DLD1 (cell line): Measurements from ENCODE around the gene CD93.

ENCODE experiments used
- in situ Hi-C: cut with HindIII; loops from 2 replicates; pipeline ENCODE4 v1.10.0; 2017; ENCODE audit warnings: low sequenced_read_pairs

The CD93 gene

DNA sequence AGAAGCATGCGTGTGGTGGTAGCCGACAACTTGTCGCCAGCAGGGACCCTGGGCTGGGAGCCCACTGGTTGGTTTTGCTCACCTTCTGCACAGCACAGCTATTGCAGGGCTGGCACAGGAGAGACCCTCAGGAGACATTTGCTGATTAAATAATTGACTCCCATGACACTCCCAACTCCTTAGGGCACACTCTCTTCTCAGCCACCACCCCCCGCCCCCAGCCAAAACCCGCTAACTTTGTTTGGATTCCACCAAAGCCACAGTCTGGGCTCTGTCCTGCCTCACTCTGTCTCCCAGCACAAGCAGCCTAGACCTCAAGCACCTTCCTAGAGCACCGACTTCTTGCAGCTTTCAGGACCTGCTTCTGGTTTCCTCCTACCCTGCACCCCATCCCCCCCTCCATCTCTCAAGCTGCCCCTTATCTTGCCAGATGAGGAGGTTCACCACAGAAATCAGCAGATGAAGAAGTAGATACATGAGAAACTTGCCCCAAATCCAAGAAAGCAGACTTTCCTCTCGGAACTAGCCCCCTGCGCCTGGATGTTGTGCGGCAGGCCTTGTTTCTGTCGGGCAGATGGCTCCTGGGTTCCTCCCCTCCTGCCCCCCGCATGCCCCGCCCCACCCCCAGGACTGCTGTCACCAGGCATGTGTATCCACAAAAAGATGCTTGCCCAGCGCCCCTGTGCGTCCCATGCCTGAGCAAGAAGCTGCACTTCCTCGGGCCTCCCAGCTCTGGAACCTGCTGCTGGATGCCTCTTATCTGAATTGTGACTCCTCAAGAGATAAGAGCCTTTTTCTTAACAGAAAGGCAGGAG lies 35.0 kb upstream of the CD93 start:
- in situ Hi-C loops: no loop called here

DNA sequence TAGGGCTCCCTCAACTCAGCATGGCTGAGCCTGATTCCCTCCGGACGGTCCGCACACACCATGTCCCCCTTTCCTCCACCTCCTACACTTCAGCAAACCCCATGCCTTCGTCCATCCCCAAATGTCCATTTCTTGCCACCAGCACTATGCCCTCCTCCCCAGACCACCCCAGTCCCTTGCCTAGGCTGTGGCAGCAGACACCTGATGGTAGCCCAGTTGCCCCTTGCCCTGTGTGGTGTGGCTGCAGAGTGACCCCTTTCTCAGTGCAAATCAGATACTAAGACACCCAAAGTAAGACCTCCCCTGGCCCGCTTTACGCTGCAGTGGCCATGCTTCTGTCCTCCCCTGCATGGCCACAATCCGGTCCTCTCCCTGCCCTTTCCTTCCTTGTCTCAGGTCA lies 34.1 kb upstream of the CD93 start:
- in situ Hi-C loops: no loop called here

GRCh38 chr20:23119456-23120216 lies 33.5 kb upstream of the CD93 start:
- in situ Hi-C loops: no loop called here

DNA sequence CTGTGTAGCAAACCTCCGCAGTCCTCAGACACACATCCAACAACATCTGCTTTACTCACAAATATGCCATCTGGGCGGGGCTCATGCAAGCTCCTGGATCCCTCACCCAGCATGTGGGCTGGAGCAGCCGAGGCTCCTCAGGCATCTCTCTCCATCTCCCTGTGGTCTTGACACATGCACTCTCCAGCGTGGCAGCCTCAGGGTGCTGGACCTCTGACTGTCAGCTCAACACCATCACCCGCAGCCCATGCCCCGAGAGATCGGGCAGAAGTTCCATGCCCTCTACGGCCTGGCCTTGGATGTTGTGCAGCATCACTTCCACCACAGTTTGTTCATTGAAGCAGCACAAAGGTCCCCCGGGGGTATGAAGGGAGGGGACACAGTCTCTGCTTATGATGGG lies 32.6 kb upstream of the CD93 start:
- in situ Hi-C loops: no loop called here

DNA sequence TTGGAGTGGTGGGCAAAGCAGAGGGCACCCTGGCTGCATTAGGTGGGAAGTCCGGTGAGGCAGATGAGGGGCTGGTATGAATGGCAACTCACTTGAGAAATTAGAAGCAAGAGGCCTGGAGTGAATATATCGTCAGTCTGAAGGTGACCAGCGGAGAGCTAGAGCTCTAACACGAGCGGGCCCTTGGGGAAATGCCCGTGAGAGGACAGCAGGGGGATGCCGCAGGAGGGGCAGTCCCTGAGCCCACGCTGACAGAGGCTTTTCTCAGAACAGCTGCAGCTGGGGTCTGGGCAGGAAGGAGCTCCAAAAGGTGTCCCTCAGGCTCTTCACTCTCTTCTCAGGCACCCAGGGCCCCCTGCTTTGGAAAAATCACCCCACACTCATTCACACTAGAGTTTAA lies 32.0 kb upstream of the CD93 start:
- in situ Hi-C loops: no loop called here

- in situ Hi-C loops: no loop called here
Measured at GRCh38 chr20:23117738-23118137, 31.6 kb upstream of the CD93 start.

DNA sequence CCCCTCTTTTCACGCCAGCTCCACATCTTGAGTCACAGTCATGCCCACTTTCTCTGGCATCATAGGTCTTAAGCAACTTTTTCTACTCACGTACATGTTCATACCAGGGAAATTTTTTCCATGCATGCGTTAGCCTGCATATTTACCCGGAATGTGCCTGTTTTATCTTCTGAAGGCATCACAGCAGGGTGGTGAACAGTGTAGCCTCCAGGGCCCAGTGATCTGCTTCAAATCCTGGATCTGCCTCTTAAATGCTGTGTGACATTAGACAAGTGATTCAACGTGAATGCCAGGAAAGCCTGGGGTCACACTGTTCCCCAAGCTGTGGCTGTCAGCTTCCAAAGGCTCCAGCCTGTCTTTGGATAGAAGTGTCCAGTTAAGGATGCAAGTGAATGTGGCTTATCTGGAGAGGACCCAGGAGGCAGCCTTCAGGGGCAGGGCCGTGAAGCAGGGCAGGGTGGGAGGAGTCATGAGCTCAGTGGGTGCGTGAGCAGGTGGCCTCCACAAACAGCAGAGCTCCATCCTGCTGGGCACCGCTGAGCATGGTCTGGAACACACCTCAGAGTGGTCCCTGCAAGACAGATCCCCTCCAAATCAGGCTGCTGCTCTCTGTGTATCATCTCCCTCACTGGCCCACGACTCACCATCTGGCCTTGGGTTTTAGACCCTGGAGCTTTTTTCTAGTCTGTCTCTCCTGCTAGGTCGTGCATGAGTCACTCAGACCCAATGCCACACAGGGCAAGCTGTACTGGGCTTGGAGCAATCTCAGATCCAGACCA lies 30.4 kb upstream of the CD93 start:
- in situ Hi-C loops: no loop called here

GRCh38 chr20:23115822-23116221 lies 29.7 kb upstream of the CD93 start:
- in situ Hi-C loops: no loop called here

DNA sequence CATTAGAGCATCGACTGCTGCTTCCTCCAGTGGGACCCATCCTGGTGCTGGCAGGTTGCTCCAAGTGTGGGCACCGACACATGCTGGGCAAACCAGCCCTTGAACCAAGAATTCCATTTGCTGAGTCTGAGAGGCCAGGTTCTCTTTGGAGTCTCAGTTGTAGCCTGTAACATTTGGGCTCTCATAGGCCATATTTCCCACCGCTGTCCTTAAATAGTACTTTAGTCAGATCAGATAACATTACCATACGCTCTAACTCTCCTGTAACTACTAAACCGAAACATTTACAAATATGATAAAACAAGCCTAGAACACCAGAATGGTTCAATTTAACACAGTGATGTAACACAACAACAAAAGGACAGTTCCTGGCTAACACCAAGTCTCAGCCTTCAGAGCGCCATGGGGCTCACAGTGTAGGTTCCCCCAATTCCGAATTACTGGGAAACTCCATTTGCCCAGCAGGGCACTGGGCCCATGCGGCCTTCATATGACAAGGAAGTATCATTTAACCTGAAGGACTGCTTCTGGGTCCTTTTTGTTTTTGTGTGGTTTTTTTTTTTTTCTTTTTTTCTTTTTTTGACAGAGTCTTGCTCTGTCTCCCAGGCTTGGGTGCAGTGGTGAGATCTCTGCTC lies 28.4 kb upstream of the CD93 start:
- in situ Hi-C loops: no loop called here

GRCh38 chr20:23114018-23114417 lies 27.9 kb upstream of the CD93 start:
- in situ Hi-C loops: no loop called here

DNA sequence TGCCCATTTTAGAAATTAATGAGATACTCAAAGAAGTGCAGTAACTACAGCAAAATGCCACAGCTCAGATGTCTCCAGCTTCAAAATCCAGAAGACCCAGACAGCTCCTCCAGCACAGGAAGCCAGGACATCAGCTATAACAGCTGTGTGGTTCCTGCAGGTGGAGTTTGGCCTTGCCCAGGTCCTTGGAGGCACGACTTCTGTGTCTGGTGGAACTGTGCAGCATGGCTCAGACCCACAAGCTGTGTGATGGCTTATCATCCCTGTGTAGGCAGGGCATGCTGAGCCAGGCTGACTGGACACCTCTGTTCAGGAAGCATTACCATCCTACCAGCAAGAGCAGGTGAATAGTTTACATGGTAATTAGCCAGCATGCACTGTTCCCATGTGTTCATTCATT lies 26.5 kb upstream of the CD93 start:
- in situ Hi-C loops: no loop called here

DNA sequence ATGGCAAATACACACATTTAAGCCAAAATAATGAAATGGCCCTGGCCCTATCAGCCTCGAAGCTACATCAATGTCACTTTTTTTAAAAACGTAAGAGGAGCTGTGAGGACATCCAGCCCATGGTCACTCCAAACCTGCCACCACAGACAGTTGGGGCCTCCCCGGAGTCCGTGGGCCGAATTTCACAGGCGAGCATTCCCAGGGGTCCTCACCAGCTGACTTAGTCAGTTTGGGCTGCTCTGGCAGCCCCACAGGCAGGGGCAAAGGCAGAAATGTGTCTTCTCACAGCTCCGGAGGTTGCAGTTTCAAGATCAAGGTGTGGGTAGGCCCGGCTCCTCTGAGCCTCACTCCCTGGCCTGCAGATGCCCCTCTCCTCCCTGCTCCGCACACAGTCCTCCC lies 25.8 kb upstream of the CD93 start:
- in situ Hi-C loops: no loop called here

DNA sequence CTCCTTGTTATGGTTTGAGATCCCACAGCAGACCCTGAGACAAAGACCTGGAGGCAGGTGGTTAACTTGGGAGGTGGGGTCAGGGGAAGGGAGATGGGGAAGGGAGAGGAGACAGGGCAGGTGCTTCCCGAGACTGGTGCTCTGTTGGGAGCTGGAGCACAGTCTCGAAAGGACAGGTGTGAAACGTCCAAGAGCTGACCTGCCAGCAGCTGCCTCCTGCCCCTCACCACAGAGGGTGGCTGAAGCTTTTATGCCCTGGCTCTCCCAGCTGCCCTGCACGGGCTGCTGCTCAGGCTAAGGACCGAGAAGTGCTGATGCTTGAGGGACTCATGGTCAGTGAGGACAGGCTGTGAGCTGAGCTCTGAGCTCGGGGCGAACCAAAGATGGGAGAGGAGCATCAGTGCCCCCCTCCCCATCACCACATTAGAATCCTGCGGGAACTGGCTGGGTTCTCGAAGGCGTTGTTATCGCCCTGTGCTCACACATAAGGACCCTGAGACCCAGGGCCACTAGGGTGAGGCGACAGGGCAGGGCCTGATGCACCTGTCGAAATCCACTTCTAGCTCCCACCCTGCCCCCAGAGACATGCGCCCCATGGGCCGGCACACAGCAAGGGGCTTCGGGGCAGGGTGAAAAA lies 25.3 kb upstream of the CD93 start:
- in situ Hi-C loops: no loop called here

- in situ Hi-C loops: no loop called here
Measured at GRCh38 chr20:23108871-23109270, 22.7 kb upstream of the CD93 start.

- in situ Hi-C loops: no loop called here
Measured at GRCh38 chr20:23107466-23107865, 21.3 kb upstream of the CD93 start.

DNA sequence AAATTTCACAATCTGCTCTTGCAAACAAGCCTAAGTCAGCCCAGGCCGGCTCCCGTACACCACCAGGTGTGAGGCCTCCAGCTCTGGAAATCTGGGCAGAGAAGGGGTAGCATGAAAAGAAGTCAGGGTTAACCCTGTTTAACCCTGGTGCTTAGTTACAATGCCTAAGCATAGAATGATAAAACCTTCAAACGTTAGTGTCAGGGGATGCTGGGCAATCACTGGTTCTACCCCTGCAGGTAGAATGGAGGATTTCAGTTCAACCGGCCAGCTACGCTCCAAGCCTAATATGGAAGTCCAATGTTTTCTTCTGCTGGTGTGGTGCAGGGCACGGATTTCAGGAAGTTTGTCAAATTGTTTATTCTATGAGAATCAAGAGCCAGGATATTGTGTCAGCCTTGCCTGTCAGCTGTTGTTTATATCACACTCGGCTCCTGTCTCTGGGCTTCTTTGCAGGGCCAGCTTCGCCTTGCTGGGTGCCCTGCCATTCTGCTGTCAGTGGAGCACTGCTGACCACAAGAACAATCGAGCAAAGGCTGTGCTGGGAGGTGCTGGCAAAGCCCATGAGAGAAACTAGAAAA lies 20.2 kb upstream of the CD93 start:
- in situ Hi-C loops: no loop called here

GRCh38 chr20:23105193-23105592 lies 19.1 kb upstream of the CD93 start:
- in situ Hi-C loops: no loop called here

DNA sequence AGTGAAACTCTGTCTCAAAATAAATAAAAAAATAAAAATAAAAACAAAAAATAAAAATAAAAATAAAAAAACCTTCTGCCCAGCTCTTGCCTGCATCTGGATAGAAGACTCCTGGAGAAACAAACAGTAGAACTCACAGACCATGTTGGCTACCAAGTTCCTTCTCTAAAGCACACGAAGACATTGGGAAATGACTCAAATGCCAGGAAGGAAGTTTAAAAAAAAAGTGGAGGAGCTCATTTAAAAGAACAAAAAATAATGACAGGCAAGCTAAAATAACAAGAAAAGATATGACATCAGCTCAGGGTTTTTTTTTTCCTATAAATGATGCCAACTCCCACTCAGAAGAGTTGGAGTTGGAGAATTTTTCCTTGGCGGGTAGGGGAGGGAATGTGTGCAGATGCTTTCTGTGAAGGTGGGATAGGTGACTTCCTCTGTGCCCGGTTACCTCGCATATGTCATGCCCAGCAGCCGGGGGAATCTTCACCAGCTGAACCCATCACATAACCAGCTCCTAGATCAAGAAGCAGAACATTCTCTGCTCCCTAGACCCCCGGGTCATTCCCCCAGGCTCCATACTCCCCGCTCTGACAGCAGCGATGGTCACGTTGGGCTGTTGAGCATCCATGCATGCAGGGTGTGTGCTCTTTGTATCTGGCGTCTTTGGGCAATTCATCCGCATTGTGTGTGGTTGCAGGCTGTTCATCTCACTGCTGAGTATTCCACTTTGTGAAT lies 17.3 kb upstream of the CD93 start:
- in situ Hi-C loops: no loop called here

- in situ Hi-C loops: no loop called here
Measured at GRCh38 chr20:23101696-23102406, 15.7 kb upstream of the CD93 start.
